Measurements from ENCODE around the gene DDIT4.
"Not testable (repeated sequence)": the region's sequence is repeated elsewhere in the genome, so short reads cannot be mapped to it uniquely, and the experiment has no call there.

The DDIT4 gene

GRCh38 chr10:72278668-72279393, 5.1 kb downstream of the DDIT4 start:
- Histone ChIP-seq H3K4me3 (ENCODE audit: low read length in 2 of 2) (no peak overlapping the region), H2BK15ac (ENCODE audit: low read length) (no peak overlapping the region), H2BK120ac (ENCODE audit: low read depth, low read length) (no peak overlapping the region), H3K4me1 (ENCODE audit: control insufficient read depth in 2 of 2, insufficient read depth in 1 of 2, low read depth in 1 of 2, low read length in 2 of 2) (peaks cover 15 to 26% of the 10 kb centered on the region in 2 donors), H3K9ac (ENCODE audit: low read depth, low read length, poor library complexity) (no peak overlapping the region), H3K18ac (ENCODE audit: low read length) (no peak overlapping the region), H2AFZ (ENCODE audit: low read length) (peak overlapping the region; percentile 37), H3K23ac (ENCODE audit: low read depth, low read length, poor library complexity) (no peak overlapping the region), H2BK12ac (ENCODE audit: low read length) (no peak overlapping the region), H3K14ac (ENCODE audit: low read length) (no peak overlapping the region), H3K79me1 (ENCODE audit: low read depth, low read length) (peaks cover 11% of the 10 kb centered on the region), H2BK5ac (ENCODE audit: low read length) (no peak overlapping the region), H3K27ac (replicated peaks; ENCODE audit: low read length) (no peak overlapping the region), H4K8ac (ENCODE audit: low read depth, low read length) (no peak overlapping the region), H3K9me3 (replicated peaks in 1 of 2; ENCODE audit: control insufficient read depth in 2 of 2, insufficient read depth in 1 of 2, low read depth in 1 of 2, low read length in 2 of 2) (no peaks in the 10 kb centered on the region), H3K4me2 (ENCODE audit: insufficient read depth, low read length, poor library complexity, severe bottlenecking) (no peak overlapping the region), H4K91ac (ENCODE audit: low read depth, low read length, poor library complexity) (no peak overlapping the region), H3K27me3 (ENCODE audit: control insufficient read depth in 3 of 3, insufficient read depth in 3 of 3, low read depth in 1 of 3, low read length in 3 of 3) (no peaks in the 10 kb centered on the region), H3K36me3 (replicated peaks in 1 of 2; ENCODE audit: control insufficient read depth in 2 of 2, insufficient read depth in 2 of 2, low read length in 2 of 2) (peaks cover 15 to 22% of the 10 kb centered on the region in 2 donors), H3K4ac (ENCODE audit: low read length) (no peak overlapping the region), H2AK5ac (ENCODE audit: low read depth, low read length) (no peak overlapping the region)
- no CpG with 5 or more reads among the region's 5 CpGs for WGBS, 2 donors (ENCODE audit: extremely low coverage in 2 of 2, insufficient read length in 2 of 2, insufficient replicate concordance in 1 of 2)
- no peak for DNase-seq (ENCODE audit: low spot score)

DNA sequence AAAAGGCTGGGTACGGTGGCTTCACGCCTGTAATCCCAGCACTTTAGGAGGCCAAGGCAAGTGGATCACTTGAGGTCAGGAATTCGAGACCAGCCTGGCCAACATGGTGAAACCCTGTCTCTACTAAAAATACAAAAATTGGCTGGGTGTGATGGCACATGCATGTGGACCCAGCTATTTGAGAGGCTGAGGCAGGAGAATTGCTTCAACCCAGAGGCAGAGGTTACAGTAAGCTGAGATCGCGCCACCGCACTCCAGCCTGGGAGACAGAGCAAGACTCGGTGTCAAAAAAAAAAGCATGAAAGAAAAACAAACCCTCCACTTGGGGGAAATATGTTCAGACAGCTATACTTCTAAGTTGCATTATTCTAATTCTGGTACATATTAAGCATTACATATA, 5.9 kb downstream of the DDIT4 start:
- H2AK5ac ChIP-seq (ENCODE audit: low read depth, low read length): not testable (repeated sequence)

GRCh38 chr10:72283131-72283530, 9.4 kb downstream of the DDIT4 start:
- Histone ChIP-seq H3K9me3 (replicated peaks in 1 of 2; ENCODE audit: control insufficient read depth in 2 of 2, insufficient read depth in 1 of 2, low read depth in 1 of 2, low read length in 2 of 2) (no peaks in the 10 kb centered on the region), H2BK12ac (ENCODE audit: low read length) (no peak overlapping the region), H3K14ac (ENCODE audit: low read length) (no peak overlapping the region), H3K27ac (replicated peaks; ENCODE audit: low read length) (no peak overlapping the region), H3K79me1 (ENCODE audit: low read depth, low read length) (no peaks in the 10 kb centered on the region), H4K91ac (ENCODE audit: low read depth, low read length, poor library complexity) (no peak overlapping the region), H3K9ac (ENCODE audit: low read depth, low read length, poor library complexity) (no peak overlapping the region), H3K4ac (ENCODE audit: low read length) (no peak overlapping the region), H3K27me3 (ENCODE audit: control insufficient read depth in 3 of 3, insufficient read depth in 3 of 3, low read depth in 1 of 3, low read length in 3 of 3) (no peaks in the 10 kb centered on the region), H2AK5ac (ENCODE audit: low read depth, low read length) (no peak overlapping the region), H3K4me1 (ENCODE audit: control insufficient read depth in 2 of 2, insufficient read depth in 1 of 2, low read depth in 1 of 2, low read length in 2 of 2) (peaks cover 3 to 6% of the 10 kb centered on the region in 2 donors), H4K8ac (ENCODE audit: low read depth, low read length) (no peak overlapping the region), H2BK120ac (ENCODE audit: low read depth, low read length) (no peak overlapping the region), H3K4me2 (ENCODE audit: insufficient read depth, low read length, poor library complexity, severe bottlenecking) (no peak overlapping the region), H3K4me3 (ENCODE audit: low read length in 2 of 2) (no peak overlapping the region), H3K36me3 (replicated peaks in 1 of 2; ENCODE audit: control insufficient read depth in 2 of 2, insufficient read depth in 2 of 2, low read length in 2 of 2) (no peaks in the 10 kb centered on the region), H3K23ac (ENCODE audit: low read depth, low read length, poor library complexity) (no peak overlapping the region), H2BK15ac (ENCODE audit: low read length) (no peak overlapping the region), H2BK5ac (ENCODE audit: low read length) (no peak overlapping the region), H3K18ac (ENCODE audit: low read length) (no peak overlapping the region), H2AFZ (ENCODE audit: low read length) (no peak overlapping the region)
- no peak for DNase-seq (ENCODE audit: low spot score)
- no CpG with 5 or more reads among the region's 3 CpGs for WGBS, 2 donors (ENCODE audit: extremely low coverage in 2 of 2, insufficient read length in 2 of 2, insufficient replicate concordance in 1 of 2)

More for the DNA sequence above, 5.9 kb downstream of the DDIT4 start:
- H3K79me1 ChIP-seq (ENCODE audit: low read depth, low read length); H2BK15ac ChIP-seq (ENCODE audit: low read length); H3K27ac ChIP-seq (replicated peaks; ENCODE audit: low read length); H3K4me3 ChIP-seq (ENCODE audit: low read length in 2 of 2); H4K91ac ChIP-seq (ENCODE audit: low read depth, low read length, poor library complexity); H3K14ac ChIP-seq (ENCODE audit: low read length); H2BK5ac ChIP-seq (ENCODE audit: low read length); H4K8ac ChIP-seq (ENCODE audit: low read depth, low read length); H2BK120ac ChIP-seq (ENCODE audit: low read depth, low read length); H3K23ac ChIP-seq (ENCODE audit: low read depth, low read length, poor library complexity); H3K27me3 ChIP-seq (ENCODE audit: control insufficient read depth in 3 of 3, insufficient read depth in 3 of 3, low read depth in 1 of 3, low read length in 3 of 3); H2BK12ac ChIP-seq (ENCODE audit: low read length); DNase-seq (ENCODE audit: low spot score); H3K18ac ChIP-seq (ENCODE audit: low read length); H3K9ac ChIP-seq (ENCODE audit: low read depth, low read length, poor library complexity); H3K4ac ChIP-seq (ENCODE audit: low read length); H3K9me3 ChIP-seq (replicated peaks in 1 of 2; ENCODE audit: control insufficient read depth in 2 of 2, insufficient read depth in 1 of 2, low read depth in 1 of 2, low read length in 2 of 2); H3K4me2 ChIP-seq (ENCODE audit: insufficient read depth, low read length, poor library complexity, severe bottlenecking); H2AFZ ChIP-seq (ENCODE audit: low read length): not testable (repeated sequence)
- Histone ChIP-seq H3K36me3 (replicated peaks in 1 of 2; ENCODE audit: control insufficient read depth in 2 of 2, insufficient read depth in 2 of 2, low read length in 2 of 2) (peaks cover 13 to 20% of the 10 kb centered on the region in 2 donors), H3K4me1 (ENCODE audit: control insufficient read depth in 2 of 2, insufficient read depth in 1 of 2, low read depth in 1 of 2, low read length in 2 of 2) (peaks cover 15 to 23% of the 10 kb centered on the region in 2 donors)
- WGBS, 2 donors (ENCODE audit: extremely low coverage in 2 of 2, insufficient read length in 2 of 2, insufficient replicate concordance in 1 of 2): no CpG with 5 or more reads among the region's 7 CpGs

DNA sequence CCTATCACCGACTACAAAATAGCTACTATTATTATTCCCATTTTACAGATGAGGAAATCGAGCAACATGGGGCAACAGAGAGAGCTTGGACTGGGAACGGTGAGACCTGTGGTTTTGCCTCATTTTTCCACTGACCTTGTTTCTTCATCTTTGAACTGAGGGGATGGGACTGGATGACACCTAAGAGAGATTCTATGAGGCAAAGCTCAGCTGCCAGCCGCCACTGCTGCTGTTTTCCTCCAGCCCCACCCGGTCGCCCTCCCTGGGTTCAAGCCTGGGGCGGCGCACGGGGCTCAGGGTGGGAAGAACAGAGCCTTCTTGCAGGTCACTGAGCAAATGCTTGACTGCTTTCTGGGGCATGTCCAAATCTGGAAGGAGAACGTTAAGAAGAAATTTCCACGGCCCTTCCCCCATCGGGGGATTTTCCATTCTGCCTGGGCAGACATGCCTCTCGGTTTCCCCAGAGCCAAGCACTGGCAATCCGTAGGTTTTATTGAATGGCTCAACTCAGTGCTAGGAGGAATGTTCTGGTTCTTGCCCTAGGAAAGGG, 12.3 kb downstream of the DDIT4 start:
- H2BK120ac ChIP-seq (ENCODE audit: low read depth, low read length): no peak overlapping the region
- H3K4ac ChIP-seq (ENCODE audit: low read length): no peak overlapping the region
- peak overlapping the region; percentile 84 for H3K18ac ChIP-seq (ENCODE audit: low read length)
- H2AK5ac ChIP-seq (ENCODE audit: low read depth, low read length): no peak overlapping the region
- WGBS, 2 donors (ENCODE audit: extremely low coverage in 2 of 2, insufficient read length in 2 of 2, insufficient replicate concordance in 1 of 2): no CpG with 5 or more reads among the region's 14 CpGs
- H3K4me1 ChIP-seq (ENCODE audit: control insufficient read depth in 2 of 2, insufficient read depth in 1 of 2, low read depth in 1 of 2, low read length in 2 of 2): peaks cover 2 to 3% of the 10 kb centered on the region in 2 donors
- no peak overlapping the region for H3K4me3 ChIP-seq (ENCODE audit: low read length in 2 of 2)
- H4K91ac ChIP-seq (ENCODE audit: low read depth, low read length, poor library complexity): no peak overlapping the region
- no peaks in the 10 kb centered on the region for H3K9me3 ChIP-seq (replicated peaks in 1 of 2; ENCODE audit: control insufficient read depth in 2 of 2, insufficient read depth in 1 of 2, low read depth in 1 of 2, low read length in 2 of 2)
- H3K4me2 ChIP-seq (ENCODE audit: insufficient read depth, low read length, poor library complexity, severe bottlenecking): no peak overlapping the region
- H2AFZ ChIP-seq (ENCODE audit: low read length): peak overlapping the region; percentile 72
- H2BK5ac ChIP-seq (ENCODE audit: low read length): no peak overlapping the region
- no peak overlapping the region for H2BK12ac ChIP-seq (ENCODE audit: low read length)
- no peak overlapping the region for H3K9ac ChIP-seq (ENCODE audit: low read depth, low read length, poor library complexity)
- no peak for DNase-seq (ENCODE audit: low spot score)
- no peaks in the 10 kb centered on the region for H3K27me3 ChIP-seq (ENCODE audit: control insufficient read depth in 3 of 3, insufficient read depth in 3 of 3, low read depth in 1 of 3, low read length in 3 of 3)
- H2BK15ac ChIP-seq (ENCODE audit: low read length): peak overlapping the region; percentile 39
- no peaks in the 10 kb centered on the region for H3K36me3 ChIP-seq (replicated peaks in 1 of 2; ENCODE audit: control insufficient read depth in 2 of 2, insufficient read depth in 2 of 2, low read length in 2 of 2)
- H3K14ac ChIP-seq (ENCODE audit: low read length): no peak overlapping the region
- no peak overlapping the region for H4K8ac ChIP-seq (ENCODE audit: low read depth, low read length)
- no peak overlapping the region for H3K23ac ChIP-seq (ENCODE audit: low read depth, low read length, poor library complexity)
- H3K79me1 ChIP-seq (ENCODE audit: low read depth, low read length): no peaks in the 10 kb centered on the region
- H3K27ac ChIP-seq (replicated peaks; ENCODE audit: low read length): no peak overlapping the region

Data from neuronal stem cell (in vitro differentiated cells).